K562 (cell line): Measurements from ENCODE around the gene PRKAG1. TPM values are rescaled to one million over a fixed set of nuclear protein-coding genes. Genes with fewer than 3 reads are reported as not detected.

Source experiments
- ATAC-seq: fragments of 200-7000 bp; cut with Tn5 transposase; 3 replicates; pipeline ENCODE4 v1.9.1; 2020; ENCODE audit warnings: moderate library complexity
- BruUV-seq: library from RNA; stranded (reverse); fragments of 400-500 nt; replicated peaks from 2 replicates; lab custom pipeline; 2021; lab: Mats Ljungman, UMichigan
- CTCF ChIA-PET: fragments of 300-600 bp; formaldehyde crosslinking; extraction: SDS; loops from one replicate; lab custom pipeline; 2021; ENCODE audit warnings: low intra/inter-chr PET ratio; lab: Yijun Ruan, JAX
- POLR2A ChIA-PET: fragments of 300-600, 350-650 bp; sonication (Branson Sonifier 250); formaldehyde crosslinking; extraction: SDS; loops from one replicate; lab custom pipeline; 2021; ENCODE audit warnings: antibody characterized with exemption, inconsistent platforms; lab: Yijun Ruan, JAX
- DNase-seq, 4 experiments: peaks; one replicate each; pipeline versions ENCODE4 v3.0.0 to v3.0.0-alpha.2; 2011 to 2018; ENCODE audit warnings: low spot score in 3 of 4, mixed read lengths in 3 of 4; ENCODE audit errors: extremely low read depth in 1 of 4
- FAIRE-seq: peaks from 2 replicates; lab custom pipeline; 2011; peaks lifted over from hg19 to GRCh38; lab: Jason Lieb, UNC
- H2AFZ ChIP-seq: 2 replicates; pipeline ENCODE4 v1.6.0; 2011; ENCODE audit warnings: low read depth, low read length, control low read depth, inconsistent platforms
- H3K27ac ChIP-seq: fragments of 200-600 bp; 3 replicates; pipeline ENCODE4 v1.8.0; 2011; ENCODE audit warnings: low read depth, mild to moderate bottlenecking, control low read depth, inconsistent platforms, low read length, moderate library complexity, mixed read lengths; ENCODE audit errors: extremely low read depth
- H3K27me3 ChIP-seq, 2 experiments: fragments of 300-600 bp in 1 of 2; 2 replicates in 1 of 2; 3 replicates in 1 of 2; pipeline versions ENCODE4 v1.6.0 to v1.8.0; 2011; ENCODE audit warnings: inconsistent platforms in 2 of 2, low read length in 2 of 2, mild to moderate bottlenecking in 1 of 2, mixed read lengths in 1 of 2, moderate library complexity in 1 of 2; ENCODE audit not compliant: control insufficient read depth in 2 of 2, insufficient read depth in 2 of 2
- H3K36me3 ChIP-seq: fragments of 300-600 bp; 3 replicates; pipeline ENCODE4 v1.8.0; 2011; ENCODE audit warnings: mild to moderate bottlenecking, low read length, inconsistent platforms; ENCODE audit not compliant: control insufficient read depth, insufficient read depth
- H3K4me1 ChIP-seq, 2 experiments: fragments of 200-600 bp in 1 of 2; replicated peaks in 1 of 2; 2 replicates in 1 of 2; 3 replicates in 1 of 2; pipeline versions ENCODE4 v1.5.1 to v1.8.0; 2011; ENCODE audit warnings: inconsistent platforms in 2 of 2, low read length in 2 of 2, mild to moderate bottlenecking in 1 of 2, mixed read lengths in 1 of 2, moderate library complexity in 1 of 2; ENCODE audit not compliant: control insufficient read depth in 2 of 2, insufficient read depth in 2 of 2
- H3K4me2 ChIP-seq: 2 replicates; pipeline ENCODE4 v1.6.1; 2011; ENCODE audit warnings: low read length, control low read depth, inconsistent platforms, mixed read lengths; ENCODE audit not compliant: insufficient read depth
- H3K4me3 ChIP-seq: fragments of 200-600 bp; sonication (generic), shearing (Covaris generic); 2 replicates; pipeline ENCODE4 v1.5.1; 2016; ENCODE audit warnings: control low read depth, inconsistent platforms
- H3K79me2 ChIP-seq: fragments of 200-600 bp; 3 replicates; pipeline ENCODE4 v1.8.0; 2011; ENCODE audit warnings: low read length, inconsistent platforms; ENCODE audit not compliant: control insufficient read depth, insufficient read depth
- H3K9ac ChIP-seq, 2 experiments: 2 replicates each; pipeline versions ENCODE4 v1.6.0 to v1.6.1; 2011; ENCODE audit warnings: low read depth in 2 of 2, low read length in 2 of 2, control low read depth in 1 of 2, inconsistent platforms in 1 of 2, mild to moderate bottlenecking in 1 of 2, mixed read lengths in 1 of 2; ENCODE audit not compliant: insufficient read depth in 1 of 2
- H3K9me1 ChIP-seq: one replicate; pipeline ENCODE4 v1.6.0; 2011; ENCODE audit warnings: inconsistent platforms, mild to moderate bottlenecking, low read length, moderate library complexity; ENCODE audit not compliant: control insufficient read depth, insufficient read depth
- H3K9me3 ChIP-seq: replicated peaks from 2 replicates; pipeline ENCODE4 v1.5.1; 2011; ENCODE audit warnings: low read depth, low read length, inconsistent platforms; ENCODE audit not compliant: control insufficient read depth, insufficient read depth
- H4K20me1 ChIP-seq: replicated peaks from 2 replicates; pipeline ENCODE4 v1.6.1; 2011; ENCODE audit warnings: low read length, inconsistent platforms, mixed read lengths; ENCODE audit not compliant: control insufficient read depth, insufficient read depth
- SREBF1 ChIP-seq: fragments of 150-350 bp; IDR thresholded peaks from 2 replicates; pipeline ENCODE4 v1.6.1; 2014; ENCODE audit warnings: antibody characterized with exemption, low read depth, low read length, borderline replicate concordance
- ZC3H4 ChIP-seq: sonication (generic); formaldehyde crosslinking; IDR thresholded peaks from 2 replicates; pipeline ENCODE4 v1.9.0; 2021; ENCODE audit warnings: missing genetic modification reagents, borderline replicate concordance
- WGBS: fragments of 100-300 bp; shearing (Covaris generic); methylation state at CpG from one replicate; pipeline ENCODE4 v1.1.6; 2016; ENCODE audit warnings: low coverage, mixed read lengths; ENCODE audit not compliant: insufficient coverage; ENCODE audit errors: missing lambda C conversion rate; 5-methylcytosine and 5-hydroxymethylcytosine counted together
- in situ Hi-C: fragments of 300-500 bp; cut with MboI; formaldehyde crosslinking; loops from 4 replicates; pipeline ENCODE4 v1.15.0; 2018; ENCODE audit warnings: inconsistent platforms, mixed read lengths
- intact Hi-C: fragments of 100-400 bp; cut with micrococcal nuclease; formaldehyde crosslinking; loops from 2 replicates; pipeline ENCODE4 v1.14.2; 2022
- polyA plus RNA-seq, 8 experiments: library from polyadenylated mRNA; depleted of rRNA in 4 of 8; stranded (reverse) in 5 of 8; unstranded in 3 of 8; fragments of >200 nt; fragmentation: Nextera tagmentation in 2 of 8; fragmentation: Illumina TruSeq in 1 of 8; extraction: Ambion mirVana in 2 of 8; extraction: Trizol in 1 of 8; gene quantifications; 2 replicates each; pipeline versions ENCODE4 v1.2.1 to v1.2.3, GENCODE V29; 2011 to 2014; ENCODE audit warnings: inconsistent platforms in 1 of 8, missing spikeins in 1 of 8
- total RNA-seq, 7 experiments: library from RNA; depleted of rRNA in 6 of 7; stranded (reverse); fragments of >200 nt in 6 of 7; fragmentation: Illumina TruSeq in 2 of 7; extraction: Trizol in 2 of 7; gene quantifications; 2 replicates each; pipeline versions ENCODE4 v1.2.1 to v1.2.3, GENCODE V29; 2011 to 2021; ENCODE audit warnings: low replicate concordance in 1 of 7
- TF ChIP-seq, protein P1 (sequence below), 2 experiments: fragments of 450-650 bp in 1 of 2; sonication (generic) in 1 of 2; formaldehyde crosslinking in 1 of 2; IDR thresholded peaks in 1 of 2; conservative IDR thresholded peaks in 1 of 2; 2 replicates each; pipeline versions ENCODE4 v1.6.1 to v1.8.1; 2016 to 2023; ENCODE audit warnings: mild to moderate bottlenecking in 2 of 2, moderate library complexity in 2 of 2, inconsistent platforms in 1 of 2, missing genetic modification reagents in 1 of 2

Gene PRKAG1
- total and polyA plus RNA-seq, 9 of the 15 experiments (the other 6 are each of a cell fraction or from before 2014, with no cell fraction given), result 51.1 to 126 (median 79.1) TPM

DNA sequence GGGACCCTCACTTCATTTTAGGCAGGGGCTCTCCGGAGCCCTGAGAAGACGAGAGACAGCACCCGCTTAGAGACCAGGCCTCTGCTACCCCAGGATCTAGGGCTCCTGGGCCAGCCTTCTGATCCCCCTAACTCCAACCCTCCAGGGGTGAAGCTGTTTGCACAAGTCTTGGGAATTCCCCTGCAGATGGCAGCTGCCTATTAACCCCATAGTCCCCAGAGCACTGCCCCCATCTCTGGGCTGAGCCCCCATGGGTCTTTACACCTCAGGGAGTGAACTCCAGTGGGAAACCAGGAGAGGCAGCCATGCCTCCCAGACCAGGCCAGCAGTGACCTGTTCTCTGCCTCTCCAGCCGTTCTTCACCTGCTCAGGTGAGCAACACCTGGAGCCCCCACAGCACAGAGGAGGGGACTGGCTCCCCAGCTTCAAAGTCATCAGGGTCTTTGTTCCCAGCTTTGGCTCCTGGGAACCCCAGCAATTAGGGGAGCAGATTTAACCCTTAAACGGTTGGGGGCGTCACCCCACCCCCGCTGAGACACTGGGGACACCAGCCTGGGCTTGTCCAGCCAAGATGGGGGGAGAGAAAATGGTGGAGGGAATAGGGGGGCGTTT lies 49.3 kb downstream of the PRKAG1 start:
- TF ChIP-seq, protein P1, sequence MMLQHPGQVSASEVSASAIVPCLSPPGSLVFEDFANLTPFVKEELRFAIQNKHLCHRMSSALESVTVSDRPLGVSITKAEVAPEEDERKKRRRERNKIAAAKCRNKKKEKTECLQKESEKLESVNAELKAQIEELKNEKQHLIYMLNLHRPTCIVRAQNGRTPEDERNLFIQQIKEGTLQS (IDR thresholded peaks at IDR 0.05), result no peak
- TF ChIP-seq, protein P1 (CRISPR knock-in tag; conservative IDR thresholded peaks at IDR 0.05), result no peak
- TF ChIP-seq SREBF1, result no peak
- no peak for TF ChIP-seq ZC3H4 (CRISPR knock-in tag)
- DNase-seq (no peak), ATAC-seq (no peak), FAIRE-seq (no peak)
- intact Hi-C loops, result no loop called here
- POLR2A ChIA-PET, result interaction anchor here (0.6 kb wide), 1 partner anchor 381 kb away, joined by 3 read pairs; no protein-coding TSS in a partner anchor
- Histone ChIP-seq H4K20me1 (no peaks in the 10 kb centered on the region; the same call in 1 of the 2 replicates), H3K27me3 (0 out of 5 replicates have a peak, but pooled peaks cover 0 to 5% of the 10 kb centered on the region in 2 experiments), H3K36me3 (no peaks in the 10 kb centered on the region), H3K4me1 (peaks cover 6 to 52% of the 10 kb centered on the region in 2 experiments; a peak in 4 of 5 replicates), H3K27ac (no peak overlapping the region), H3K79me2 (no peaks in the 10 kb centered on the region), H2AFZ (no peak overlapping the region), H3K9me3 (no peaks in the 10 kb centered on the region), H3K4me2 (no peak overlapping the region), H3K9ac (no peak overlapping the region), H3K4me3 (no peak overlapping the region), H3K9me1 (no peaks in the 10 kb centered on the region)
- CTCF ChIA-PET, result no interaction called here
- no TSS peak for BruUV-seq
- in situ Hi-C loops, result no loop called here
- WGBS, result 67% methylated on average over 8 of the region's 8 CpGs
